Stimulated activated CD4-positive, alpha-beta T cell treated with anti-CD3 and anti-CD28 coated beads, Interleukin-1b, Interleukin-23, amount 100 ng/mL, for 4 hours (primary cell): ENCODE data around the gene ZMAT3.
A peak's percentile ranks its signal among the peaks of the same experiment; 100 is the strongest.

Experiments used
- DNase-seq, 2 donors: peaks; one replicate each; pipeline ENCODE4 v3.0.0-alpha.2; 2020; ENCODE audit warnings: low read depth in 2 of 2

ZMAT3 gene

GRCh38 chr3:179021119-179021903, 50.3 kb downstream of the ZMAT3 start:
- no peak for DNase-seq

GRCh38 chr3:179020112-179020511, 51.5 kb downstream of the ZMAT3 start:
- no peak for DNase-seq

- DNase-seq, result no peak
Measured at GRCh38 chr3:179018808-179019207, 52.8 kb downstream of the ZMAT3 start.

DNA sequence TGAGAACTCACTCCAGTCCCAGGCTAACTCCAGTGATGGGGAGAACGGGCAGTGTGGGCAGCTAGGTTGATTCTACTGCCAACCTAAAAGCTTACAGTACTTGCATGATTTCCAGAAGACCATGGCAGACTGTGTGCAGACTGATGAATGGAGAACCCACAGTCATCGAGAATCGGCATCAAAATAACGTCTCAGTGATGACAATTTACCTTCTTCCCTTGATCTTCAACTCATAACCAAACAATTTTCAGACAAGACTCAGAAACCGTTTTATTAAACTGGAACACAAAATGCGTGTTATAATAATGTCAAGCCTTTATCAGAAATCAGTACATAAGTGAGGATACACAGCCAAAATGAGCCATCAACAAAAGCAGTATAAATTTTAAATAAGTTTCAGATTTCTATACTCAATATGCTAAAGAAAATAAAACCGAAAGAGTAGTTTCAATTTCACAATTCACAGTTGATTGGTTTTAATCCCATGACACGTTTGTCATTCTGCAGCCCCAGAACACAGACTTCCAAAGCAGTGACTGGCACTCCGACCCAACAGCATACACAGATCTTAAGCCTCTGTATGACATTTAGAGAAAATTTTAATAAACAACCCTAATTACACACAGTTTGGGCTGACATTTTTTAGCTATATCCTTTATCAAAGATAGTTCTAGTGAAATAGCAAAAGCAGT, 54.5 kb downstream of the ZMAT3 start:
- DNase-seq, result no peak

- DNase-seq, result peak in 1 of 2 donors; percentile 63
Measured at GRCh38 chr3:179015551-179016020, 56.0 kb downstream of the ZMAT3 start.

- no peak for DNase-seq
Measured at GRCh38 chr3:179005706-179006105, 65.9 kb downstream of the ZMAT3 start.

DNA sequence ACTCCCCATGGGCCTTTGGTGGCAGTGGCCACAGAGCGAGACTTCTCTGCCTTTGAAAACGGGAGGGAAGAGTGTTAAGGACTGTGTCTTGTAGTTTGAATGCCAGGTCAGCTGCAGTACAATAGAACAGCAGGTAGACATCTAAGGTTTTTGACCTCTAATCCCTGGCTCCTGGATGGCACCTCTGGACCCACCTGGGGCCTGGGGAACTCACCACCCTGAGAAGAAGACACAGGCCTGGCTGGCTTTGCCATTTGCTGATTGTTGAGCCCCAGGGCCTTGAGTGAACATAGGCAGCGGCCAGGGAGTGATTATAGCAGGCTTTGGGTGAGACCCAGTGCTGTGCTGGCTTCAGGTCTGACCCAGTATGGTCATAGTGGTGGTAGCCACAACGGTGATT, 66.4 kb downstream of the ZMAT3 start:
- DNase-seq, result no peak

- DNase-seq, result no peak
Measured at GRCh38 chr3:179000659-179001058, 71.0 kb downstream of the ZMAT3 start.

- no peak for DNase-seq
Measured at GRCh38 chr3:179000144-179000543, 71.5 kb downstream of the ZMAT3 start.

DNA sequence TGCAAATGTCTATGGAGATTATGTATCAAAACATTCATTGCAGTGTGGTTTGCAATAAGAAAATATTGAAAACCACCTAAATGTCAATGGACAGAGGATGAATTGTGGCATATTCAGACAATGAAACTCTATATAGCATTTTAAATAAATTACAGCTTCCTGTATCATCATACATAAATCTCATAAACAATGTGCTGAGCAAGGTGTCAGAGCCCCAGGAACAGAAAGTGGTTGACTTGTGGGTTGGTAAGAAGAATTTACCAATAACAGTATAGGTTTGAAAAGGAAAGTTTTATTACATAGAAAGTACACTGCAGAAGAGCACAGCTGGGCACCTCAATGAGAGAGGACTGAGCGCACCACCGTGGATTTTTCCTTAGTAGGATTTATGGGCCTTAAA, 75.2 kb downstream of the ZMAT3 start:
- no peak for DNase-seq

- no peak for DNase-seq
Measured at GRCh38 chr3:178990293-178990692, 81.3 kb downstream of the ZMAT3 start.

GRCh38 chr3:178989821-178990220, 81.8 kb downstream of the ZMAT3 start:
- DNase-seq, result no peak

DNA sequence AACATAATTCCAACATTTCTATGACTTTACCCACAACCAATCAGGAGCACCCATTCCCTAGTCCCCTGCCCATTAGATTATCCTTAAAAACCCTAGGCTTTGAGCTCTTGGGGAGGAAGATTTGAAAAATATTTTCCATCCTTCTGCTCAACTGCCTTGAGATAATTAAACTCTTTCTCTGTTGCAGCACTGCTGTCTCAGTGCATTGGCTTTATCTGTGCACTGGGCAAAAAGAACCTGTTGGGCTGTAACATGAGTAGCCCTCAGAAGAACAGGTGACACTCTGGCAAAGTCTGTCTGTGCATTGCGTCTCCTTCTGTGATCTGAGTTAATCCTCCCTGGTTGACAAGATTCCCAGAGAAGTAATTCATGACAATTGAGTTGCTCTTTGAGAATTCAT, 83.9 kb downstream of the ZMAT3 start:
- no peak for DNase-seq

DNA sequence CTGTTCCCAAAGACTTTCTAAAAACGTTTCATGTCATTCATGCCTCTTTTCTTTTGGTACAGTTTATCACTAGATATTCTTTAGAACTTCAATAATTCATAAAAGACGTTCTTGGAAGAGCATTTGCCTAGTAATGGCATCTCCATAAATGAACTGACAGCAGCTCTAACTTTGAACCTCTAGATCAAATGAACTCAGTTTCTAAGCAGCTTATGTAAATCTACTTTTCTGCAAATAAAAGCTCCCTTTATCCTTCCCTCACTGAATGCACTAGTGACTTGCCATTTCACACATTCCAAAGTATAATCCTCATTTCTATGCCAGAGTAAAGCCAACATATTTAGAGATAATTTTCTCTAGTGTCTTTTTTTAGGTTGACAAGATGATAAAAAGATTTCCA, 85.2 kb downstream of the ZMAT3 start:
- no peak for DNase-seq

- DNase-seq, result no peak
Measured at GRCh38 chr3:178982137-178982536, 89.5 kb downstream of the ZMAT3 start.

DNA sequence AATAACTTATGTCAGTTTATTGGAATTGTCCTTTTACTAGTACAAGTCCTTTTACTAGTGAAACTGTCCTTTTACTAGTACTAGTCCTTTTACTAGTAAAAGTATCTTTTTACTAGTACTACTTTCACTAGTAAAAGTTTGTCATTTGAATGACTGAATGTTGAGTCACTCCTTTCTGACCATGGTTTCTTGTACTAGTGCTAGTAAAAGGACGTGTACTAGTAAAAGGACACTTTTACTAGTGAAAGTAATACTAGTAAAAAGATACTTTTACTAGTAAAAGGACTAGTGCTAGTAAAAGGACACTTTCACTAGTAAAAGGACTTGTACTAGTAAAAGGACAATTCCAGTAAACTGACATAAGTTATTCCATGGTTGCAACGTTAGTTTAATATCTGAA, 96.3 kb downstream of the ZMAT3 start:
- no peak for DNase-seq

DNA sequence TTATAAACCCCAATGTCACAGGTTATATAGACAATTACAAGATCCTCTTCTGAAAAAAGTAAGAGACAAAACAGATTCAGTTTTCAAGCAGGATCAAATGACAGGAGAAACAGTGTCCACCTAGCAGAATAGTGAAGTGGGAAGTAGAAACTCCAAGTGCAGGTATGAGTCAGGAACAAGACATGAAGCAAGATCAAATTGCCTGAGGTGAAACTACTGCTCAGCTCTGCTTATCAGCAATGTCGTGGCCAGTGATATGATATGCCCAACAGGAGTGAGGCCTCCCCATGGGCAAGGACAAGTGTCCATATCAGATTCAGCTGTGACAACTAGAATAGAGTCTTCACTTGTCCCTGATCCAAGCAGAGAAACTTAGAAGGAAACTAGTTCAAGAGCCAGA, 100.0 kb downstream of the ZMAT3 start:
- DNase-seq, result no peak

GRCh38 chr3:178969004-178969700, 102.5 kb downstream of the ZMAT3 start:
- DNase-seq, result no peak
